ENCODE results near the gene TNRC6C.

TNRC6C gene

DNA sequence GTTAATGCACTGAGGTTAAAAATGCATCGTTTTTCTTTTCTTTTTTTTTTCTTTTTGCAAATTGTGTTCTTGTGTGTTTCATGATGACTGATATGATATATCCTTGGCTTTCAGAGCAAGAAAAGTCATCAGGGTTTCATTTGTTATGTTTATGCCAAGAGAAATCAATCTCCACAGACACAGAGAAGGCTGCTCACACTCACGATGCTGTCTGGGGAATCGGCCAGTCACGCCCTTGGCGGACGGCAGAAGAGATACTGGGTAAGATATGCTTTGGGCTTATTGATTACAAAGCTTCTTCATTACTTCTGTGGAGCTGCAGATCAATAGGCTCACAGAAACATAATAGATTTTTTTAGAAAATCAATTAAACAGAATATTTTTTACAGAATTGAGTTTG is 42.2 kb upstream of the TNRC6C start:
- TF ChIP-seq, protein P1, sequence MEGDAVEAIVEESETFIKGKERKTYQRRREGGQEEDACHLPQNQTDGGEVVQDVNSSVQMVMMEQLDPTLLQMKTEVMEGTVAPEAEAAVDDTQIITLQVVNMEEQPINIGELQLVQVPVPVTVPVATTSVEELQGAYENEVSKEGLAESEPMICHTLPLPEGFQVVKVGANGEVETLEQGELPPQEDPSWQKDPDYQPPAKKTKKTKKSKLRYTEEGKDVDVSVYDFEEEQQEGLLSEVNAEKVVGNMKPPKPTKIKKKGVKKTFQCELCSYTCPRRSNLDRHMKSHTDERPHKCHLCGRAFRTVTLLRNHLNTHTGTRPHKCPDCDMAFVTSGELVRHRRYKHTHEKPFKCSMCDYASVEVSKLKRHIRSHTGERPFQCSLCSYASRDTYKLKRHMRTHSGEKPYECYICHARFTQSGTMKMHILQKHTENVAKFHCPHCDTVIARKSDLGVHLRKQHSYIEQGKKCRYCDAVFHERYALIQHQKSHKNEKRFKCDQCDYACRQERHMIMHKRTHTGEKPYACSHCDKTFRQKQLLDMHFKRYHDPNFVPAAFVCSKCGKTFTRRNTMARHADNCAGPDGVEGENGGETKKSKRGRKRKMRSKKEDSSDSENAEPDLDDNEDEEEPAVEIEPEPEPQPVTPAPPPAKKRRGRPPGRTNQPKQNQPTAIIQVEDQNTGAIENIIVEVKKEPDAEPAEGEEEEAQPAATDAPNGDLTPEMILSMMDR (IDR thresholded peaks at IDR 0.05; ENCODE audit: insufficient read depth, low read depth, low read length, missing control alignments), result no peak
- no peak overlapping the region for H3K4me3 ChIP-seq (ENCODE audit: low read length)
- DNase-seq (ENCODE audit: low read depth), result no peak

DNA sequence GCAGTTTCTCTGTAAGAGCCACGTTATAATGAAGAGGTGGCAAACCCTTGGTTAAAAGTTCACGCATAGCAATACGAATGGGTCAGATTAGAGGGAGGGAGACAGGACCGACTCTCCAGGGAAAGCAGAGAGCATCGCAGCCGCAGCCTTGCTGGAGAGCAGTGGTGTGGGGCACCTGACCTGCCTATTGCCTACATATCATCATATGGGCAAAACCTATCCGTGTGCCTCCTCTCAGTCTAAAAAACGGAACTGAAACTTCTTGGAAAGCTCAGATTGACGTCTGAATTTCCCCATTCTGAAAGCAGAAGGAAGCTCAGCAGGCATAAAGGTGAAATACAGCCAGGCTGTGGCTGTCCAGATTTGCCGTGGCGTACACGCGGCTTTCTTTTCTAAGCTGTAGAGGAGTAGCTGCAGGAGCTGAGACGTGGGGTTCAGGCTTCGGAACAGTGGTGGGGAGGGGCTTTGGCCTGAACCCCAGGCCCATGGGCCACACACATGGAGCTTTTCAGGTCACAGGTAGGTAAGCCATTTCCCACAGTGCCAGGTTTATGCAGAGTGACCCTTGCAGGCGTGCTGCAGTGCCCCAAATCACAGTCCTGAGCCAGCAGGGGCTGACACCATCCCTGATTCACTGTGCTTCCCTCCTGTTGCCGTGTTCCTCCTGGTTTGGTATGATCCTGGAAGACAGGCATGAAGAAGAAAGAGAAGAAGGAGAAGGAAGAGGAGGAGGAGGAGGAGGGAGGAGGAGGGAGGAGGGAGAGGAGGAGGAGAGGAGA is 41.6 kb upstream of the TNRC6C start:
- DNase-seq (ENCODE audit: low read depth), result no peak
- TF ChIP-seq, protein P1 (IDR thresholded peaks at IDR 0.05; ENCODE audit: insufficient read depth, low read depth, low read length, missing control alignments), result no peak
- H3K4me3 ChIP-seq (ENCODE audit: low read length), result no peak overlapping the region

DNA sequence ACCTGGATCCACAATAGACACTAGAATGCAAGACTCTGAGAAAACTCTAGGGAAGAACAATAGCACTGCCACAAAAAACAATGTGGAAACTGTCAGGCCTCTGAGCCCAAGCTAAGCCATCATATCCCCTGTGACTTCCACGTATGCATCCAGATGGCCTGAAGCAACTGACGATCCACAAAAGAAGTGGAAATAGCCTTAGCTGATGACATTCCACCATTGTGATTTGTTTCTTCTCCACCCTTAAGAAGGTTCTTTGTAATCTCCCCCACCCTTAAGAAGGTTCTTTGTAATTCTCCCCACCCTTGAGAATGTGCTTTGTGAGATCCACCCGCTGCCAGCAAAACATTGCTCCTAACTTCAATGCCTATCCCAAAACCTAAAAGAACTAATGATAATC is 39.2 kb upstream of the TNRC6C start:
- H3K4me3 ChIP-seq (ENCODE audit: low read length), result no peak overlapping the region
- DNase-seq (ENCODE audit: low read depth), result no peak
- TF ChIP-seq, protein P1 (IDR thresholded peaks at IDR 0.05; ENCODE audit: insufficient read depth, low read depth, low read length, missing control alignments), result no peak

DNA sequence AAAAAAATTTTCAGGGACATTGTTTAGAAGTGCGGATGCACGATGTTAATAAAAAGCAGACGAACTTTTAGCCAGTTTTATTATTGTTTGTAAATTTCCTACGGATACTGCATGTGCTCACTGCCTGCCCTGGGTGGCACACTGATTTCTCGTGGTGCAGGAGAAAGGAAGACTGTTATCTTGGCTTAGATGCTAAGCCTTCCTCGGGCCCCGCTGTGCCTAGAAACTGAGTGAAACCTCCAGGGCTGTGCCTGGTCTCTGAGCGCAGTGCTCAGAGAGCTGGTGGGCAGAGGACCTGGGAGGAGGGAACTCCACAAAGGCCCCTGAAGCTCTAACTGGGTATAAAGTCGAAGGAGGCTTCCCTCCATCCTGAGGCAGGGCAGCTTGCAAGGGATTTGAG is 35.4 kb upstream of the TNRC6C start:
- H3K4me3 ChIP-seq (ENCODE audit: low read length), result no peak overlapping the region
- TF ChIP-seq, protein P1 (IDR thresholded peaks at IDR 0.05; ENCODE audit: insufficient read depth, low read depth, low read length, missing control alignments), result no peak
- DNase-seq (ENCODE audit: low read depth), result no peak

DNA sequence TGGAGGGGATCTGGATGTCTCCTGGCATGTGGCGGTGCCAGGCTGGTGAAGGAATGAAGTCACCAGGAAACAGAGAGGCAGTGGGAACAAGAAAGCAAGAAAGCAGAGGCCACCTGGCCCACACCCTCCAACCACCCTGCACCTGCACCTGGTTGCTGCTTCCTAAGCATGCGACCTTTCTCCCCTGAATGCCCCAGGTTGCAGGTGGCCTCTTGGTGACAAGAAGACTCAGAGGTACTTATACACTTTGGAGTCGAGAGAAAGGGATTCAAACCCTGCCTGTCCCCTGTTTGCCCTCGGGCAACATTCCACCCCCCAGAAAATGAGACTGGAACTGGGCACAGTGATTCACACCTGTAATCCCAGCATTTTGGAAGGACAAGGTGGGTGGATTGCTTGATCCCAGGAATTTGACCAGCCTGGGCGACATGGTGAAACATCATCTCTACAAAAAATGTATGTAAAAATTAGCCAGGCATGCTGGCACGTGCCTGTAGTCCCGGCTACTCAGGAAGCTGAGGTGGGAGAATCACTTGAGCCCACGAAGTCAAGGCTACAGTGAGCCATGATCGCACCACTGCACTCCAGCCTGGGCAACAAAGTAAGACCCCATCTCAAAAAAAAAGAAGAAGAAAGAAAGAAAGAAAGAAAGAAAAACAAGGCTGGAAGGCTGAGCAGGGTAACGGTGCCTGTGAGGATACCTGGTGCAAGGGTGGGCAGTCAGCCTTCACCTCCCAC is 34.6 kb upstream of the TNRC6C start:
- DNase-seq (ENCODE audit: low read depth), result no peak
- TF ChIP-seq, protein P1 (IDR thresholded peaks at IDR 0.05; ENCODE audit: insufficient read depth, low read depth, low read length, missing control alignments), result no peak
- H3K4me3 ChIP-seq (ENCODE audit: low read length), result no peak overlapping the region

DNA sequence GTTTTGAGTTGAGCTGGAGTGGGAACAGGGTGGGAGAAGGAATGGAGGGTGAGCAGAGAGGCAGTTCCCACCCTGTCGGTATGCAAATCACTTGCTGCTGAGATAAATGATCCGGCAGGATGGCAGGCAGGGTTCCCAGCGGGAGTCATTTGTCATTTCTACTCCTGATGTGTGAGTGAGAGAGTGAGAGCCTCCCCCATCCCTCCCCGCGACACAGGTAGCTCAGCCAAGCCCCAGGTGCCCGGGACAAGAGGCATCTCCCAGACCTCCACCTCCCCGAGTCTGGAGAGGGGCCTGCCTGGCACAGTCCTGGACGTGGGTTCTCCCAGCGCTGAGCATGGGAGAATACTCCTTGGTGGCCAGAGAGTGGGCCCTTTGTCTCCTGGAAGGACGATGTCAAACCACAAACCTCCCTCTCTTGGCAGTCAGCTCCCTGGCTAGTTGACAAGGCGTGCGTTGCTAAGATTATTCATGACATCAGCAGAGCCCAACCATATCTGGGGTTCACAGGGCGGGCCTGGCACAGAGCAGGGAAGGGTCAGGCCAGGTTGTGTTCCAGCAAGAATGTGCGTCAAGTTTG is 33.7 kb upstream of the TNRC6C start:
- no peak for DNase-seq (ENCODE audit: low read depth)
- TF ChIP-seq, protein P1 (IDR thresholded peaks at IDR 0.05; ENCODE audit: insufficient read depth, low read depth, low read length, missing control alignments), result no peak
- no peak overlapping the region for H3K4me3 ChIP-seq (ENCODE audit: low read length)
